ENCODE measurements around the gene ANKMY1. TPM values are rescaled to one million over a fixed set of nuclear protein-coding genes. Genes with fewer than 3 reads are reported as not detected.

Gene ANKMY1
- total and polyA plus RNA-seq, 2 donors (not counting 1 experiment from before 2014, with no cell fraction given): 51.7 to 72.1 TPM

DNA sequence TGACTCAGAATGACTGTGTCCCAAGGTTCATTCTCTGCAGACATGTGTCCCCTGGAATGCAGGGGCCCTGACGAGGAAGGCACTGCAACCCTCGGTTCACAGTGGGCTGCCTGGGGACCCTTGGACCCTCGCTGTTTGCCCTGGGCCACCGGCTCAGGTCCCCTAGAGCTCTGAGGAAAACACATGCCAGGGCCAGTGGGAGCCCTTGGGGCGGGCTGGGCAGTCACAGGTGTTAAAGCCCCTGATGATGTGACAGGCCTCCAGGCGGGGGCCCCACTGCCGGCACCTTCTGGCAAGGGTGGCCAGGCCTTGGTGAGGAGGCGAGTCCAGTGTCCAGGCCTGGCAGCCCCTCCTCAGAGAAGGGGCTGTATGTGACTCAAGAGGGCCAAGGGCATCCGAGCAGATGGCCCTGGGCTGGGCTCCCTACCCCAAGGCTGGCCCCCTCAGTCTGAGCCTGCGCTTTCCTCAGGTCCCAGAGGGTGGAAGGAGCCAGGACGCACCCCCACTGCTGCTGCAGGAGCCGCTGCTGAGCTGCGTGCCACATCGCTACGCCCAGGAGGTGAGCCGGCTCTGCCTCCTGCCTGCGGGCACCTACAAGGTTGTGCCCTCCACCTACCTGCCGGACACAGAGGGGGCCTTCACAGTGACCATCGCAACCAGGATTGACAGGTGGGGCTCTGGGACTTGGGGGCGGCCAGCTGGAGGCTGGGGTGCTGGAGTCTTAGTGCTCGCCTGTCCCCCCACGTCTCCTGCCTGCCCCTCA, 39.8 kb upstream of the ANKMY1 start:
- no peaks in the 10 kb centered on the region for H3K9me3 Mint-ChIP-seq (ENCODE audit: insufficient read depth)
- DNase-seq (no peak), ATAC-seq (ENCODE audit: low read depth) (no peak)
- no peaks in the 10 kb centered on the region for H3K4me1 ChIP-seq (ENCODE audit: control insufficient read depth in 2 of 2, insufficient read depth in 2 of 2, low read length in 2 of 2)
- H3K27me3 ChIP-seq (replicated peaks in 1 of 4; ENCODE audit: control extremely low read depth in 1 of 4, control insufficient read depth in 3 of 4, insufficient read depth in 4 of 4, low read length in 3 of 4): no peaks in the 10 kb centered on the region
- TF ChIP-seq, protein P1, sequence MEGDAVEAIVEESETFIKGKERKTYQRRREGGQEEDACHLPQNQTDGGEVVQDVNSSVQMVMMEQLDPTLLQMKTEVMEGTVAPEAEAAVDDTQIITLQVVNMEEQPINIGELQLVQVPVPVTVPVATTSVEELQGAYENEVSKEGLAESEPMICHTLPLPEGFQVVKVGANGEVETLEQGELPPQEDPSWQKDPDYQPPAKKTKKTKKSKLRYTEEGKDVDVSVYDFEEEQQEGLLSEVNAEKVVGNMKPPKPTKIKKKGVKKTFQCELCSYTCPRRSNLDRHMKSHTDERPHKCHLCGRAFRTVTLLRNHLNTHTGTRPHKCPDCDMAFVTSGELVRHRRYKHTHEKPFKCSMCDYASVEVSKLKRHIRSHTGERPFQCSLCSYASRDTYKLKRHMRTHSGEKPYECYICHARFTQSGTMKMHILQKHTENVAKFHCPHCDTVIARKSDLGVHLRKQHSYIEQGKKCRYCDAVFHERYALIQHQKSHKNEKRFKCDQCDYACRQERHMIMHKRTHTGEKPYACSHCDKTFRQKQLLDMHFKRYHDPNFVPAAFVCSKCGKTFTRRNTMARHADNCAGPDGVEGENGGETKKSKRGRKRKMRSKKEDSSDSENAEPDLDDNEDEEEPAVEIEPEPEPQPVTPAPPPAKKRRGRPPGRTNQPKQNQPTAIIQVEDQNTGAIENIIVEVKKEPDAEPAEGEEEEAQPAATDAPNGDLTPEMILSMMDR (IDR thresholded peaks at IDR 0.05): no peak
- no peak for TF ChIP-seq EZH2 (IDR thresholded peaks at IDR 0.05; ENCODE audit: borderline replicate concordance, insufficient read depth, low read depth, low read length, poor library complexity, severe bottlenecking)
- no peaks in the 10 kb centered on the region for H3K27me3 Mint-ChIP-seq
- H2AFZ ChIP-seq (ENCODE audit: insufficient read depth, low read depth, low read length, poor library complexity, severe bottlenecking): no peak overlapping the region
- peaks cover 0 to 30% of the 10 kb centered on the region in 2 experiments for H3K36me3 ChIP-seq (replicated peaks in 1 of 2; ENCODE audit: control extremely low read depth in 1 of 2, control insufficient read depth in 1 of 2, extremely low read depth in 1 of 2, insufficient read depth in 2 of 2, low read length in 1 of 2)
- peaks cover 22% of the 10 kb centered on the region for H3K79me2 ChIP-seq (ENCODE audit: control insufficient read depth, insufficient read depth, low read length)
- no peak overlapping the region for H3K4me3 ChIP-seq (ENCODE audit: control extremely low read depth in 1 of 5, extremely low read depth in 1 of 5, insufficient read depth in 1 of 5, low read depth in 2 of 5, low read length in 4 of 5)
- ChIA-PET CTCF (no interaction called here), POLR2A (no interaction called here)
- no peaks in the 10 kb centered on the region for H3K9me3 ChIP-seq (ENCODE audit: control extremely low read depth in 1 of 3, control insufficient read depth in 2 of 3, insufficient read depth in 1 of 3, low read length in 2 of 3)
- no peak overlapping the region for H3K27ac Mint-ChIP-seq
- H3K4me2 ChIP-seq (replicated peaks; ENCODE audit: low read depth, low read length, poor library complexity, severe bottlenecking): no peak overlapping the region
- no peak overlapping the region for H3K9ac ChIP-seq (ENCODE audit: low read length)
- H3K27ac ChIP-seq (ENCODE audit: low read length in 2 of 2): no peak overlapping the region
- intact Hi-C loops (cut with micrococcal nuclease): no loop called here
- H4K20me1 ChIP-seq (ENCODE audit: control insufficient read depth, insufficient read depth, low read length, poor library complexity, severe bottlenecking): peaks cover 38% of the 10 kb centered on the region
- WGBS (ENCODE audit: insufficient coverage): 94% methylated on average over 20 of the region's 22 CpGs
- H3K4me3 Mint-ChIP-seq: no peak overlapping the region
- H3K4me1 Mint-ChIP-seq: no peaks in the 10 kb centered on the region

DNA sequence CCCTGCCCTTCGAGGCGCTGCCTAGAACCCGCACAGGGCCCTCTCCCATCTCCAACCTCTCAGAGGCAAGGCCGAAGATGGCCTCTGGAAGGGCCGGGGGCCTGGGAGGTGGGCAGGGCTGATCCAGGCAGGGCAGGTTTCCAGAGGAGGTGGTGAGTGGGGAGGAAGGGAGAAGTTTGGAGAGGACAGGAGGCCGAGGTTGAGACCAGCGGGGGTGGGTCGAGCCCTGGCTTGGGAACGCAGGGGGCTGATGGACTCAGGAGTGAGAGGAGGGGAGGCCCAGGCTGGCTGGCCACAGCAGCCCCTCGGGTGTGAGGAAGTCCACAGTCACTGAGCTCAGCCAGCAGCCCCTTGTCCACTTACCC, 39.2 kb upstream of the ANKMY1 start:
- intact Hi-C loops (cut with micrococcal nuclease): no loop called here
- H3K9me3 ChIP-seq (ENCODE audit: control extremely low read depth in 1 of 3, control insufficient read depth in 2 of 3, insufficient read depth in 1 of 3, low read length in 2 of 3): no peaks in the 10 kb centered on the region
- no peak overlapping the region for H3K27ac ChIP-seq (ENCODE audit: low read length in 2 of 2)
- 94% methylated on average over 6 of the region's 10 CpGs for WGBS (ENCODE audit: insufficient coverage)
- H4K20me1 ChIP-seq (ENCODE audit: control insufficient read depth, insufficient read depth, low read length, poor library complexity, severe bottlenecking): peaks cover 44% of the 10 kb centered on the region
- Mint-ChIP-seq H3K4me3 (no peak overlapping the region), H3K27ac (no peak overlapping the region), H3K4me1 (no peaks in the 10 kb centered on the region), H3K9me3 (ENCODE audit: insufficient read depth) (no peaks in the 10 kb centered on the region), H3K27me3 (no peaks in the 10 kb centered on the region)
- POLR2A ChIA-PET: no interaction called here
- no peaks in the 10 kb centered on the region for H3K4me1 ChIP-seq (ENCODE audit: control insufficient read depth in 2 of 2, insufficient read depth in 2 of 2, low read length in 2 of 2)
- CTCF ChIA-PET: no interaction called here
- no peak for DNase-seq
- H3K9ac ChIP-seq (ENCODE audit: low read length): no peak overlapping the region
- ATAC-seq (ENCODE audit: low read depth): no peak
- no peaks in the 10 kb centered on the region for H3K27me3 ChIP-seq (replicated peaks in 1 of 4; ENCODE audit: control extremely low read depth in 1 of 4, control insufficient read depth in 3 of 4, insufficient read depth in 4 of 4, low read length in 3 of 4)
- no peak for TF ChIP-seq EZH2 (IDR thresholded peaks at IDR 0.05; ENCODE audit: borderline replicate concordance, insufficient read depth, low read depth, low read length, poor library complexity, severe bottlenecking)
- TF ChIP-seq, protein P1 (IDR thresholded peaks at IDR 0.05): no peak
- peaks cover 0 to 35% of the 10 kb centered on the region in 2 experiments for H3K36me3 ChIP-seq (replicated peaks in 1 of 2; ENCODE audit: control extremely low read depth in 1 of 2, control insufficient read depth in 1 of 2, extremely low read depth in 1 of 2, insufficient read depth in 2 of 2, low read length in 1 of 2)
- no peak overlapping the region for H3K4me3 ChIP-seq (ENCODE audit: control extremely low read depth in 1 of 5, extremely low read depth in 1 of 5, insufficient read depth in 1 of 5, low read depth in 2 of 5, low read length in 4 of 5)
- peaks cover 27% of the 10 kb centered on the region for H3K79me2 ChIP-seq (ENCODE audit: control insufficient read depth, insufficient read depth, low read length)
- H3K4me2 ChIP-seq (replicated peaks; ENCODE audit: low read depth, low read length, poor library complexity, severe bottlenecking): no peak overlapping the region
- H2AFZ ChIP-seq (ENCODE audit: insufficient read depth, low read depth, low read length, poor library complexity, severe bottlenecking): no peak overlapping the region
